ENCODE measurements around the gene EZH1.

DNA sequence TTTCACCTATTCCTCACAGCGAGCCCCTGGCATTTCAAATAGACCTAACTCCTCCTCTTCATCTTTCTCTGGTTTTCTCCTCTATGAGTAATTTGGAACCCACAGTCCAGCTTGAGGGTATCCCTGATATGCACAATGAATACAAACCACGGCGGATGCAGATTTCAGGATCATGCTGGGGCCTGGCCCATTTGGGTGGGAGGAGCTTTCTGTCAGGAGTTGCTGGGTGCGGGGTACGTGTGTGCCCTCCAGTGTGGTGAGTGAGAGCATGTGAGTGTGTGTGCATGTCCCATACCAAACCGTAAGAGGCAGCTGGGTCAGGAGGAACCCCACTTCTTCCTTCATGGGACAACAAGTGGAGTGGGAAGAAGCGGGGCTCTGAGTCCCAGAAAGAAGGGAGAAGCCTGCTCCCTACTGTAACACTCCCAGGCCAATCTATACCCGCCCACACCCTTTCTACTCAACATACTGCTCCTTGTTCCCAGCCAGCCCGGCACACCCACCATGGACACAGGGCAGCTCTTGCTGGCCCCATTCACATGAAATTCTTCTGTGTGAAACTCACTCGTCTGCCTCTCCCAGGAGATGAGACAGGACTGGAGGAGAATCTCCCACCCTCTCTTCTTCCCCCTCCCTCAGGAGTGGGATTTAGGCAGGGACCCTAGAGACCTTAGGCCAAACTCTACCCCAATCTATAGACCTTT lies 44.1 kb downstream of the EZH1 start:
- TF ChIP-seq POLR2A (IDR thresholded peaks at IDR 0.05; ENCODE audit: low read depth) (no peak), EP300 (IDR thresholded peaks at IDR 0.05) (no peak), CTCF (IDR thresholded peaks at IDR 0.05) (no peak)

Data from esophagus muscularis mucosa (tissue), 4 donors.